K562 (cell line): ENCODE data around the gene TNRC6B. TPM values are rescaled to one million over a fixed set of nuclear protein-coding genes. Genes with fewer than 3 reads are reported as not detected.

Experiments
- ATF1 ChIP-seq, 2 experiments: fragments of 450-650 bp in 1 of 2; IDR thresholded peaks; 2 replicates each; pipeline ENCODE4 v1.6.1; 2016; ENCODE audit warnings: missing compliant biosample characterization in 1 of 2, missing genetic modification characterization in 1 of 2
- CBX2 ChIP-seq: fragments of 200-600 bp; sonication (generic); IDR thresholded peaks from one replicate; pipeline ENCODE4 v1.6.1; 2012; ENCODE audit warnings: mild to moderate bottlenecking, low read length, inconsistent platforms; ENCODE audit not compliant: insufficient read depth, poor library complexity, severe bottlenecking
- CXXC5 ChIP-seq: fragments of 250-450 bp; sonication (Bioruptor Pico); IDR thresholded peaks from 2 replicates; pipeline ENCODE4 v1.8.0; 2022; ENCODE audit warnings: inconsistent platforms, mild to moderate bottlenecking, moderate library complexity
- E2F4 ChIP-seq: sonication (generic); formaldehyde crosslinking; IDR thresholded peaks from 2 replicates; pipeline ENCODE4 v1.8.0; 2022; ENCODE audit warnings: mild to moderate bottlenecking, low read depth, missing genetic modification reagents
- EGR1 ChIP-seq: fragments of 450-650 bp; conservative IDR thresholded peaks from 2 replicates; pipeline ENCODE4 v1.6.1; 2017; ENCODE audit warnings: mild to moderate bottlenecking
- GTF3C2 ChIP-seq: IDR thresholded peaks from 3 replicates; pipeline ENCODE4 v1.6.1; 2011; ENCODE audit warnings: borderline replicate concordance, mild to moderate bottlenecking, moderate library complexity; ENCODE audit not compliant: insufficient read length; ENCODE audit errors: extremely low read depth
- LARP7 ChIP-seq: fragments of 450-650 bp; IDR thresholded peaks from 2 replicates; pipeline ENCODE4 v1.6.1; 2016
- MXI1 ChIP-seq: IDR thresholded peaks from 2 replicates; pipeline ENCODE4 v1.6.1; 2011; ENCODE audit warnings: low read depth, mild to moderate bottlenecking, improper control_type of control experiment, low read length
- PCBP2 ChIP-seq: fragments of 200-400 bp; formaldehyde crosslinking; IDR thresholded peaks from 2 replicates; pipeline ENCODE4 v1.6.1; 2018; ENCODE audit warnings: low read length, low read depth, mild to moderate bottlenecking, moderate library complexity; ENCODE audit not compliant: poor library complexity, severe bottlenecking
- POLR3A ChIP-seq: IDR thresholded peaks from 2 replicates; pipeline ENCODE4 v1.6.1; 2011; ENCODE audit warnings: borderline replicate concordance, mild to moderate bottlenecking, moderate library complexity; ENCODE audit not compliant: insufficient read length, insufficient read depth; ENCODE audit errors: extremely low read depth
- PTRF ChIP-seq: fragments of 450-650 bp; IDR thresholded peaks from 2 replicates; pipeline ENCODE4 v1.6.1; 2016; ENCODE audit warnings: mild to moderate bottlenecking, missing genetic modification characterization, missing compliant biosample characterization
- RCOR1 ChIP-seq, 2 experiments: IDR thresholded peaks; 2 replicates each; pipeline ENCODE4 v1.6.1; 2012; ENCODE audit warnings: low read depth in 2 of 2, low read length in 2 of 2, borderline replicate concordance in 1 of 2, improper control_type of control experiment in 1 of 2
- SOX6 ChIP-seq: fragments of 450-650 bp; IDR thresholded peaks from 2 replicates; pipeline ENCODE4 v1.6.1; 2014; ENCODE audit warnings: mild to moderate bottlenecking
- ZNF174 ChIP-seq: fragments of 250-450 bp; sonication (Bioruptor Pico); IDR thresholded peaks from 2 replicates; pipeline ENCODE4 v1.4.0; 2020; ENCODE audit warnings: mild to moderate bottlenecking
- ZNF263 ChIP-seq: sonication (generic); formaldehyde crosslinking; IDR thresholded peaks from 2 replicates; pipeline ENCODE4 v1.8.0; 2022; ENCODE audit warnings: mild to moderate bottlenecking, missing genetic modification reagents, borderline replicate concordance
- ZNF561 ChIP-seq: fragments of 450-650 bp; formaldehyde crosslinking; conservative IDR thresholded peaks from 2 replicates; pipeline ENCODE4 v1.4.0; 2020; ENCODE audit warnings: mild to moderate bottlenecking, moderate library complexity
- ZNF75A ChIP-seq: fragments of 450-650 bp; formaldehyde crosslinking; IDR thresholded peaks from 2 replicates; pipeline ENCODE4 v1.4.0; 2020; ENCODE audit warnings: mild to moderate bottlenecking
- polyA plus RNA-seq, 8 experiments: library from polyadenylated mRNA; depleted of rRNA in 4 of 8; stranded (reverse) in 5 of 8; unstranded in 3 of 8; fragments of >200 nt; fragmentation: Nextera tagmentation in 2 of 8; fragmentation: Illumina TruSeq in 1 of 8; extraction: Ambion mirVana in 2 of 8; extraction: Trizol in 1 of 8; gene quantifications; 2 replicates each; pipeline versions ENCODE4 v1.2.1 to v1.2.3, GENCODE V29; 2011 to 2014; ENCODE audit warnings: inconsistent platforms in 1 of 8, missing spikeins in 1 of 8
- total RNA-seq, 7 experiments: library from RNA; depleted of rRNA in 6 of 7; stranded (reverse); fragments of >200 nt in 6 of 7; fragmentation: Illumina TruSeq in 2 of 7; extraction: Trizol in 2 of 7; gene quantifications; 2 replicates each; pipeline versions ENCODE4 v1.2.1 to v1.2.3, GENCODE V29; 2011 to 2021; ENCODE audit warnings: low replicate concordance in 1 of 7
- TF ChIP-seq, protein P1 (sequence below): fragments of 450-650 bp; formaldehyde crosslinking; IDR thresholded peaks from 2 replicates; pipeline ENCODE4 v1.4.0; 2020; ENCODE audit warnings: mild to moderate bottlenecking, mixed read lengths
- TF ChIP-seq, protein P2 (sequence below): fragments of 450-650 bp; formaldehyde crosslinking; IDR thresholded peaks from 2 replicates; pipeline ENCODE4 v1.4.0; 2022; ENCODE audit warnings: mild to moderate bottlenecking, moderate library complexity

TNRC6B gene
- total and polyA plus RNA-seq, 9 of the 15 experiments (the other 6 are each of a cell fraction or from before 2014, with no cell fraction given): 0.96 to 18.8 (median 10.8) TPM

GRCh38 chr22:40176921-40177737, 596 bp upstream of the TNRC6B start (continued):
- TF ChIP-seq EGR1: peak; percentile 49; the same call in 1 of the 2 replicates
- TF ChIP-seq POLR3A: no peak
- TF ChIP-seq CXXC5 (CRISPR knock-in tag): 0 out of 2 replicates have a peak, but pooled peaks have one; percentile 28
- TF ChIP-seq PTRF (tag): no peak
- TF ChIP-seq RCOR1 (IDR thresholded peaks at IDR 0.05; ENCODE audit: borderline replicate concordance in 1 of 2, low read depth in 2 of 2, low read length in 2 of 2): no peak
- TF ChIP-seq CBX2: no peak
- TF ChIP-seq SOX6: 0 out of 2 replicates have a peak, but pooled peaks have one; percentile 36
- no peak for TF ChIP-seq LARP7
- TF ChIP-seq GTF3C2: no peak
- no peak; the same call in 1 of the 2 replicates for TF ChIP-seq ZNF263 (CRISPR knock-in tag)
- no peak for TF ChIP-seq MXI1
- TF ChIP-seq ATF1 (CRISPR knock-in tag; IDR thresholded peaks at IDR 0.05): no peak
- TF ChIP-seq ATF1 (tag; IDR thresholded peaks at IDR 0.05): no peak
- TF ChIP-seq, protein P1, sequence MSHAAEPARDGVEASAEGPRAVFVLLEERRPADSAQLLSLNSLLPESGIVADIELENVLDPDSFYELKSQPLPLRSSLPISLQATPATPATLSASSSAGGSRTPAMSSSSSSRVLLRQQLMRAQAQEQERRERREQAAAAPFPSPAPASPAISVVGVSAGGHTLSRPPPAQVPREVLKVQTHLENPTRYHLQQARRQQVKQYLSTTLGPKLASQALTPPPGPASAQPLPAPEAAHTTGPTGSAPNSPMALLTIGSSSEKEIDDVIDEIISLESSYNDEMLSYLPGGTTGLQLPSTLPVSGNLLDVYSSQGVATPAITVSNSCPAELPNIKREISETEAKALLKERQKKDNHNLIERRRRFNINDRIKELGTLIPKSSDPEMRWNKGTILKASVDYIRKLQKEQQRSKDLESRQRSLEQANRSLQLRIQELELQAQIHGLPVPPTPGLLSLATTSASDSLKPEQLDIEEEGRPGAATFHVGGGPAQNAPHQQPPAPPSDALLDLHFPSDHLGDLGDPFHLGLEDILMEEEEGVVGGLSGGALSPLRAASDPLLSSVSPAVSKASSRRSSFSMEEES (CRISPR knock-in tag): no peak
- no peak for TF ChIP-seq ZNF174 (CRISPR knock-in tag)
- TF ChIP-seq E2F4 (CRISPR knock-in tag): no peak
- no peak for TF ChIP-seq PCBP2
- TF ChIP-seq ZNF561 (CRISPR knock-in tag): no peak
- TF ChIP-seq, protein P2, sequence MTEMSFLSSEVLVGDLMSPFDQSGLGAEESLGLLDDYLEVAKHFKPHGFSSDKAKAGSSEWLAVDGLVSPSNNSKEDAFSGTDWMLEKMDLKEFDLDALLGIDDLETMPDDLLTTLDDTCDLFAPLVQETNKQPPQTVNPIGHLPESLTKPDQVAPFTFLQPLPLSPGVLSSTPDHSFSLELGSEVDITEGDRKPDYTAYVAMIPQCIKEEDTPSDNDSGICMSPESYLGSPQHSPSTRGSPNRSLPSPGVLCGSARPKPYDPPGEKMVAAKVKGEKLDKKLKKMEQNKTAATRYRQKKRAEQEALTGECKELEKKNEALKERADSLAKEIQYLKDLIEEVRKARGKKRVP (CRISPR knock-in tag): no peak
- no peak for TF ChIP-seq ZNF75A
